GM18861 (cell line): Measurements from ENCODE around the gene PGBD5.

Experiments used
- ATAC-seq: cut with Tn5 transposase; IDR thresholded peaks from one replicate; pipeline ENCODE4 v1.9.1; 2021; ENCODE audit not compliant: unreplicated experiment

The PGBD5 gene

GRCh38 chr1:230377851-230378250, 48.3 kb downstream of the PGBD5 start:
- no peak for ATAC-seq

GRCh38 chr1:230377324-230377723, 48.8 kb downstream of the PGBD5 start:
- no peak for ATAC-seq

- no peak for ATAC-seq
Observed at GRCh38 chr1:230376296-230376695, 49.8 kb downstream of the PGBD5 start.

GRCh38 chr1:230375780-230376179, 50.4 kb downstream of the PGBD5 start:
- no peak for ATAC-seq

GRCh38 chr1:230375147-230375546, 51.0 kb downstream of the PGBD5 start:
- ATAC-seq = no peak

GRCh38 chr1:230371923-230372703, 54.0 kb downstream of the PGBD5 start:
- no peak for ATAC-seq

GRCh38 chr1:230370109-230370508, 56.0 kb downstream of the PGBD5 start:
- ATAC-seq = no peak

GRCh38 chr1:230368871-230369270, 57.3 kb downstream of the PGBD5 start:
- ATAC-seq = no peak

GRCh38 chr1:230368363-230368762, 57.8 kb downstream of the PGBD5 start:
- ATAC-seq = no peak

- ATAC-seq = no peak
Observed at GRCh38 chr1:230366504-230366915, 59.6 kb downstream of the PGBD5 start.

GRCh38 chr1:230365723-230366307, 60.3 kb downstream of the PGBD5 start:
- ATAC-seq = no peak

GRCh38 chr1:230362949-230363348, 63.2 kb downstream of the PGBD5 start:
- no peak for ATAC-seq

- ATAC-seq = no peak
Observed at GRCh38 chr1:230361941-230362340, 64.2 kb downstream of the PGBD5 start.

- no peak for ATAC-seq
Observed at GRCh38 chr1:230359992-230360668, 66.0 kb downstream of the PGBD5 start.

- ATAC-seq = no peak
Observed at GRCh38 chr1:230356869-230357794, 69.0 kb downstream of the PGBD5 start.

GRCh38 chr1:230356190-230356589, 69.9 kb downstream of the PGBD5 start:
- no peak for ATAC-seq

- no peak for ATAC-seq
Observed at GRCh38 chr1:230355594-230355993, 70.5 kb downstream of the PGBD5 start.

GRCh38 chr1:230355128-230355527, 71.0 kb downstream of the PGBD5 start:
- ATAC-seq = no peak

- ATAC-seq = no peak
Observed at GRCh38 chr1:230354005-230354404, 72.1 kb downstream of the PGBD5 start.

- ATAC-seq = no peak
Observed at GRCh38 chr1:230352537-230352936, 73.6 kb downstream of the PGBD5 start.

- ATAC-seq = no peak
Observed at GRCh38 chr1:230351983-230352382, 74.1 kb downstream of the PGBD5 start.
